H1 (cell line): ENCODE measurements around the gene DAAM1. TPM values are rescaled to one million over a fixed set of nuclear protein-coding genes. Genes with fewer than 3 reads are reported as not detected.

Experiments used
- CTCF ChIA-PET: fragments of 300-600 bp; sonication (Branson Sonifier 250); formaldehyde crosslinking; loops from one replicate; lab custom pipeline; 2021; ENCODE audit not compliant: partially characterized antibody; lab: Charles Lee
- POLR2A ChIA-PET: fragments of 300-600 bp; sonication (Branson Sonifier 250); formaldehyde crosslinking; loops from one replicate; lab custom pipeline; 2021; ENCODE audit warnings: inconsistent platforms; ENCODE audit not compliant: partially characterized antibody; lab: Charles Lee
- DNase-seq, 2 experiments: peaks; one replicate each; pipeline versions ENCODE4 v3.0.0 to v3.0.0-alpha.2; 2010 to 2022; ENCODE audit warnings: low spot score in 2 of 2, low read depth in 1 of 2, mixed read lengths in 1 of 2
- FAIRE-seq: peaks from 2 replicates; lab custom pipeline; 2011; peaks lifted over from hg19 to GRCh38; lab: Jason Lieb, UNC
- H2AFZ ChIP-seq: 2 replicates; pipeline ENCODE4 v1.8.1; 2012; ENCODE audit warnings: low read length, inconsistent platforms
- H2AK5ac ChIP-seq: 2 replicates; pipeline ENCODE4 v1.6.1; 2013; ENCODE audit warnings: low read depth, low read length
- H2BK120ac ChIP-seq: replicated peaks from 2 replicates; pipeline ENCODE3; 2013; ENCODE audit warnings: low read depth, low read length, inconsistent platforms
- H2BK12ac ChIP-seq: 2 replicates; pipeline ENCODE4 v1.6.1; 2013; ENCODE audit warnings: low read depth, low read length
- H2BK15ac ChIP-seq: 2 replicates; pipeline ENCODE4 v1.6.1; 2013; ENCODE audit warnings: low read length
- H2BK20ac ChIP-seq: 2 replicates; pipeline ENCODE4 v1.6.1; 2013; ENCODE audit warnings: low read length
- H2BK5ac ChIP-seq: 2 replicates; pipeline ENCODE4 v1.6.1; 2013; ENCODE audit warnings: low read depth, low read length
- H3K14ac ChIP-seq: 2 replicates; pipeline ENCODE4 v1.6.1; 2013; ENCODE audit warnings: inconsistent platforms; ENCODE audit not compliant: insufficient read length
- H3K18ac ChIP-seq: 2 replicates; pipeline ENCODE4 v1.6.1; 2013; ENCODE audit warnings: low read length; ENCODE audit errors: extremely low read depth
- H3K23ac ChIP-seq: 2 replicates; pipeline ENCODE4 v1.6.1; 2013; ENCODE audit warnings: inconsistent platforms; ENCODE audit not compliant: insufficient read length
- H3K23me2 ChIP-seq: 2 replicates; pipeline ENCODE4 v1.6.1; 2013; ENCODE audit warnings: low read depth, low read length
- H3K27ac ChIP-seq: 2 replicates; pipeline ENCODE4 v1.6.1; 2011; ENCODE audit warnings: low read depth, low read length, inconsistent platforms
- H3K27me3 ChIP-seq, 4 experiments: replicated peaks in 1 of 4; 1 replicate in 1 of 4; 2 replicates in 3 of 4; pipeline versions ENCODE4 v1.6.1 to v1.8.1; 2011 to 2013; ENCODE audit warnings: low read length in 3 of 4, mild to moderate bottlenecking in 3 of 4, inconsistent platforms in 2 of 4, mixed read lengths in 2 of 4, moderate library complexity in 1 of 4; ENCODE audit not compliant: control insufficient read depth in 3 of 4, insufficient read depth in 3 of 4; ENCODE audit errors: extremely low read depth in 1 of 4
- H3K36me3 ChIP-seq, 4 experiments: 2 replicates each; pipeline versions ENCODE4 v1.6.1 to v1.8.1; 2011 to 2013; ENCODE audit warnings: mild to moderate bottlenecking in 4 of 4, low read length in 3 of 4, moderate library complexity in 2 of 4, control low read depth in 1 of 4, inconsistent platforms in 1 of 4; ENCODE audit not compliant: insufficient read depth in 4 of 4, control insufficient read depth in 2 of 4
- H3K4ac ChIP-seq: replicated peaks from 2 replicates; pipeline ENCODE3; 2013; ENCODE audit warnings: low read length, low read depth, mixed read lengths, inconsistent platforms; ENCODE audit not compliant: insufficient read length
- H3K4me1 ChIP-seq, 4 experiments: replicated peaks in 1 of 4; 1 replicate in 1 of 4; 2 replicates in 3 of 4; pipeline versions ENCODE4 v1.6.1 to v1.8.1; 2011 to 2013; ENCODE audit warnings: low read length in 3 of 4, inconsistent platforms in 2 of 4, mixed read lengths in 1 of 4; ENCODE audit not compliant: insufficient read depth in 4 of 4, control insufficient read depth in 3 of 4
- H3K4me2 ChIP-seq, 2 experiments: 2 replicates each; pipeline versions ENCODE4 v1.6.1 to v1.8.1; 2011 to 2013; ENCODE audit warnings: low read depth in 2 of 2, low read length in 2 of 2, control low read depth in 1 of 2, inconsistent platforms in 1 of 2, mild to moderate bottlenecking in 1 of 2; ENCODE audit not compliant: insufficient read depth in 1 of 2
- H3K4me3 ChIP-seq, 4 experiments: fragments of 200-600, 300-600 bp in 1 of 4; sonication (generic), shearing (Covaris generic), sonication (Bioruptor Twin) in 1 of 4; 2 replicates each; pipeline versions ENCODE4 v1.5.1 to v1.8.1; 2011 to 2016; ENCODE audit warnings: low read length in 4 of 4, low read depth in 3 of 4, control low read depth in 2 of 4, inconsistent platforms in 2 of 4, mild to moderate bottlenecking in 2 of 4, mixed read lengths in 1 of 4, moderate library complexity in 1 of 4; ENCODE audit not compliant: insufficient read depth in 2 of 4; ENCODE audit errors: extremely low read depth in 1 of 4
- H3K56ac ChIP-seq: replicated peaks from 2 replicates; pipeline ENCODE3; 2013; ENCODE audit warnings: low read depth, mild to moderate bottlenecking, mixed read lengths, low read length, inconsistent platforms; ENCODE audit not compliant: insufficient read length
- H3K79me1 ChIP-seq: 2 replicates; pipeline ENCODE4 v1.6.1; 2013; ENCODE audit warnings: low read depth, low read length, control low read depth
- H3K79me2 ChIP-seq, 2 experiments: 2 replicates each; pipeline versions ENCODE4 v1.6.1 to v1.8.1; 2012 to 2013; ENCODE audit warnings: low read length in 2 of 2, mild to moderate bottlenecking in 2 of 2, inconsistent platforms in 1 of 2; ENCODE audit not compliant: insufficient read depth in 2 of 2, control insufficient read depth in 1 of 2
- H3K9ac ChIP-seq, 4 experiments: replicated peaks in 1 of 4; 1 replicate in 1 of 4; 2 replicates in 3 of 4; pipeline versions ENCODE4 v1.6.1 to v1.8.1; 2011 to 2013; ENCODE audit warnings: low read depth in 3 of 4, low read length in 3 of 4, control low read depth in 2 of 4, mild to moderate bottlenecking in 2 of 4, moderate library complexity in 2 of 4, inconsistent platforms in 1 of 4; ENCODE audit errors: extremely low read depth in 1 of 4
- H3K9me3 ChIP-seq, 2 experiments: 2 replicates each; pipeline versions ENCODE4 v1.6.1 to v1.8.1; 2012 to 2013; ENCODE audit warnings: mild to moderate bottlenecking in 2 of 2, moderate library complexity in 2 of 2, control low read depth in 1 of 2, inconsistent platforms in 1 of 2, low read depth in 1 of 2, low read length in 1 of 2, mixed read lengths in 1 of 2; ENCODE audit not compliant: insufficient read depth in 2 of 2
- H4K20me1 ChIP-seq, 2 experiments: replicated peaks in 1 of 2; 2 replicates each; pipeline versions ENCODE3 to v1.8.1; 2011 to 2013; ENCODE audit warnings: inconsistent platforms in 2 of 2, low read length in 2 of 2, mild to moderate bottlenecking in 1 of 2; ENCODE audit not compliant: insufficient read depth in 2 of 2, control insufficient read depth in 1 of 2
- H4K5ac ChIP-seq: 2 replicates; pipeline ENCODE4 v1.6.1; 2013; ENCODE audit warnings: low read length, low read depth, mixed read lengths, inconsistent platforms; ENCODE audit not compliant: insufficient read length
- H4K8ac ChIP-seq: 2 replicates; pipeline ENCODE4 v1.8.0; 2013; ENCODE audit warnings: mild to moderate bottlenecking, moderate library complexity, low read length, inconsistent platforms; ENCODE audit not compliant: insufficient read depth; ENCODE audit errors: extremely low read depth
- H4K91ac ChIP-seq: replicated peaks from 2 replicates; pipeline ENCODE3; 2013; ENCODE audit warnings: low read length, mixed read lengths, inconsistent platforms; ENCODE audit not compliant: insufficient read length
- GTF2F1 ChIP-seq: IDR thresholded peaks from 2 replicates; pipeline ENCODE4 v1.6.1; 2012; ENCODE audit warnings: low read depth, low read length, improper control_type of control experiment, borderline replicate concordance
- NRF1 ChIP-seq: IDR thresholded peaks from 2 replicates; pipeline ENCODE4 v1.6.1; 2011; ENCODE audit warnings: mild to moderate bottlenecking, low read depth, low read length, improper control_type of control experiment
- WGBS, 2 experiments: shearing (Covaris generic) in 1 of 2; methylation state at CpG; one replicate each; pipeline versions ENCODE4 v1.1.6 to v1.1.7; 2013 to 2015; ENCODE audit warnings: low lambda C conversion rate in 2 of 2, mixed read lengths in 2 of 2, inconsistent platforms in 1 of 2, low coverage in 1 of 2, missing lambda C conversion rate in 1 of 2; ENCODE audit not compliant: insufficient replicate concordance in 2 of 2, insufficient coverage in 1 of 2, insufficient read length in 1 of 2; ENCODE audit errors: extremely low coverage in 1 of 2, missing lambda C conversion rate in 1 of 2; 5-methylcytosine and 5-hydroxymethylcytosine counted together
- polyA plus RNA-seq, 7 experiments: library from polyadenylated mRNA; depleted of rRNA in 3 of 7; stranded (reverse) in 5 of 7; unstranded in 2 of 7; fragments of >200 nt in 5 of 7; fragments of 200-250 nt in 2 of 7; gene quantifications; 1 replicate in 5 of 7; 2 replicates in 1 of 7; 4 replicates in 1 of 7; pipeline versions ENCODE4 v1.2.1 to v1.2.3, GENCODE V29; 2011 to 2013; ENCODE audit warnings: missing spikeins in 2 of 7, mixed read lengths in 2 of 7
- total RNA-seq: library from RNA; stranded (reverse); fragmentation: NEBNext Ultra II Directional; extraction: Animal tissue kit (Norgen Biotek cat#: 25700); gene quantifications from 2 replicates; pipeline ENCODE4 v1.2.1, GENCODE V29; 2021

The DAAM1 gene
- total and polyA plus RNA-seq, 2 of the 8 experiments (the other 6 are each of a cell fraction or from before 2014, with no cell fraction given) = 5.0 to 44.9 TPM

GRCh38 chr14:59199614-59200013 is 11.1 kb downstream of the DAAM1 start:
- FAIRE-seq = no peak
- H3K9ac ChIP-seq = no peak overlapping the region
- H3K79me2 ChIP-seq = peaks cover 0 to 22% of the 10 kb centered on the region in 2 experiments; a peak in 2 of 4 replicates
- no peak overlapping the region for H4K91ac ChIP-seq
- CTCF ChIA-PET = no interaction called here
- H2AK5ac ChIP-seq = no peak overlapping the region
- no peak overlapping the region for H2BK5ac ChIP-seq
- H3K4me1 ChIP-seq = no peaks in the 10 kb centered on the region
- no peak overlapping the region for H2BK20ac ChIP-seq
- H2BK15ac ChIP-seq = no peak overlapping the region
- H2AFZ ChIP-seq = no peak overlapping the region
- no peak overlapping the region for H3K4me3 ChIP-seq
- H3K4ac ChIP-seq = no peak overlapping the region
- no peak overlapping the region for H2BK120ac ChIP-seq
- no peak overlapping the region for H3K23ac ChIP-seq
- no peak for TF ChIP-seq NRF1
- TF ChIP-seq GTF2F1 = no peak
- no peaks in the 10 kb centered on the region for H3K23me2 ChIP-seq
- H3K36me3 ChIP-seq = no peaks in the 10 kb centered on the region
- no peaks in the 10 kb centered on the region for H4K20me1 ChIP-seq
- H3K18ac ChIP-seq = no peak overlapping the region
- H4K5ac ChIP-seq = no peak overlapping the region
- WGBS, 2 experiments = 88% methylated on average over 1 of the region's 1 CpG; no CpG with 5 or more reads in 1 of the 2 experiments
- POLR2A ChIA-PET = no interaction called here
- H3K4me2 ChIP-seq = no peak overlapping the region
- H3K27ac ChIP-seq = no peak overlapping the region
- no peaks in the 10 kb centered on the region for H3K27me3 ChIP-seq
- H2BK12ac ChIP-seq = no peak overlapping the region
- H4K8ac ChIP-seq = no peak overlapping the region
- no peaks in the 10 kb centered on the region for H3K9me3 ChIP-seq
- no peak overlapping the region for H3K56ac ChIP-seq
- no peak for DNase-seq
- H3K79me1 ChIP-seq = 0 out of 2 replicates have a peak, but pooled peaks cover 3% of the 10 kb centered on the region
- H3K14ac ChIP-seq = no peak overlapping the region
